Endothelial cell of umbilical vein (primary cell): ENCODE measurements around the gene DENND5A. TPM values are rescaled to one million over a fixed set of nuclear protein-coding genes. Genes with fewer than 3 reads are reported as not detected.

ENCODE experiments used
- BruUV-seq: library from RNA; stranded (reverse); fragments of 400-500 nt; replicated peaks from 2 replicates; lab custom pipeline; 2021; lab: Mats Ljungman, UMichigan
- CTCF ChIA-PET: fragments of 300-600, 350-600 bp; sonication (Branson Sonifier 250); formaldehyde crosslinking; loops from one replicate; lab custom pipeline; 2021; ENCODE audit warnings: antibody characterized with exemption, inconsistent platforms; lab: Charles Lee
- POLR2A ChIA-PET: fragments of 300-600, 350-600 bp; sonication (Branson Sonifier 250); formaldehyde crosslinking; loops from one replicate; lab custom pipeline; 2021; ENCODE audit warnings: antibody characterized with exemption, inconsistent platforms; lab: Charles Lee
- DNase-seq: peaks from one replicate; pipeline ENCODE4 v3.0.0-alpha.2; 2011; ENCODE audit warnings: low read depth, low spot score
- FAIRE-seq: peaks from 2 replicates; lab custom pipeline; 2011; peaks lifted over from hg19 to GRCh38; lab: Jason Lieb, UNC
- H2AFZ ChIP-seq: 2 replicates; pipeline ENCODE4 v1.6.0; 2012; ENCODE audit warnings: low read depth, low read length, control low read depth, inconsistent platforms
- H3K27ac ChIP-seq: 2 replicates; pipeline ENCODE4 v1.5.1; 2011; ENCODE audit warnings: low read depth, mild to moderate bottlenecking, control low read depth, low read length, moderate library complexity; ENCODE audit not compliant: insufficient read depth
- H3K27me3 ChIP-seq, 2 experiments: 2 replicates each; pipeline versions ENCODE4 v1.6.0 to v1.6.1; 2011; ENCODE audit warnings: low read length in 2 of 2, mixed read lengths in 1 of 2; ENCODE audit not compliant: control insufficient read depth in 2 of 2, insufficient read depth in 2 of 2
- H3K36me3 ChIP-seq, 2 experiments: 2 replicates in 1 of 2; 3 replicates in 1 of 2; pipeline ENCODE4 v1.5.1; 2011; ENCODE audit warnings: low read length in 2 of 2, mild to moderate bottlenecking in 1 of 2, moderate library complexity in 1 of 2; ENCODE audit not compliant: control insufficient read depth in 2 of 2, insufficient read depth in 2 of 2; ENCODE audit errors: extremely low read depth in 1 of 2
- H3K4me1 ChIP-seq: 3 replicates; pipeline ENCODE4 v1.5.1; 2011; ENCODE audit warnings: mild to moderate bottlenecking, low read length; ENCODE audit not compliant: control insufficient read depth, insufficient read depth; ENCODE audit errors: extremely low read depth
- H3K4me2 ChIP-seq: 2 replicates; pipeline ENCODE4 v1.6.1; 2011; ENCODE audit warnings: low read length, control low read depth, mixed read lengths; ENCODE audit not compliant: insufficient read depth
- H3K4me3 ChIP-seq, 3 experiments: fragments of 200-600 bp in 1 of 3; sonication (generic), shearing (Covaris generic) in 1 of 3; replicated peaks in 1 of 3; 2 replicates each; pipeline ENCODE4 v1.5.1; 2011 to 2016; ENCODE audit warnings: control low read depth in 3 of 3, low read length in 3 of 3, mild to moderate bottlenecking in 2 of 3, inconsistent platforms in 1 of 3, low read depth in 1 of 3, moderate library complexity in 1 of 3; ENCODE audit not compliant: insufficient read depth in 1 of 3
- H3K79me2 ChIP-seq: 2 replicates; pipeline ENCODE4 v1.6.0; 2012; ENCODE audit warnings: low read length, inconsistent platforms; ENCODE audit not compliant: control insufficient read depth, insufficient read depth
- H3K9ac ChIP-seq: replicated peaks from 2 replicates; pipeline ENCODE3; 2011; ENCODE audit warnings: low read length, control low read depth; ENCODE audit not compliant: insufficient read depth; ENCODE audit errors: extremely low read depth
- H3K9me1 ChIP-seq: replicated peaks from 3 replicates; pipeline ENCODE4 v1.6.0; 2011; ENCODE audit warnings: mild to moderate bottlenecking, low read length; ENCODE audit not compliant: control insufficient read depth, insufficient read depth; ENCODE audit errors: extremely low read depth
- H3K9me3 ChIP-seq: replicated peaks from 2 replicates; pipeline ENCODE4 v1.5.1; 2012; ENCODE audit warnings: low read length, inconsistent platforms; ENCODE audit not compliant: control insufficient read depth, insufficient read depth
- H4K20me1 ChIP-seq: replicated peaks from 2 replicates; pipeline ENCODE3; 2011; ENCODE audit warnings: mild to moderate bottlenecking, low read length; ENCODE audit not compliant: control insufficient read depth, insufficient read depth; ENCODE audit errors: extremely low read depth
- FOS ChIP-seq: IDR thresholded peaks from 2 replicates; pipeline ENCODE4 v1.6.1; 2011; ENCODE audit warnings: mild to moderate bottlenecking, low read length, moderate library complexity, borderline replicate concordance; ENCODE audit not compliant: insufficient read depth
- GATA2 ChIP-seq: IDR thresholded peaks from 2 replicates; pipeline ENCODE4 v1.7.0; 2011; ENCODE audit warnings: low read depth, mild to moderate bottlenecking, moderate library complexity, mixed read lengths, low read length; ENCODE audit not compliant: insufficient read length, insufficient read depth
- JUN ChIP-seq: IDR thresholded peaks from 2 replicates; pipeline ENCODE4 v1.6.1; 2011; ENCODE audit warnings: borderline replicate concordance, low read depth; ENCODE audit not compliant: insufficient read length, insufficient read depth
- dilution Hi-C: fragments of 300-500 bp; cut with MboI; formaldehyde crosslinking; loops from one replicate; pipeline ENCODE4 v1.15.0; 2019; ENCODE audit warnings: low sequenced_read_pairs; ENCODE audit not compliant: extremely low pct_ligation_motif_present
- intact Hi-C: fragments of 100-400 bp; cut with micrococcal nuclease; formaldehyde crosslinking; loops from one replicate; pipeline ENCODE4 v1.10.0; 2022
- polyA plus RNA-seq, 4 experiments: library from polyadenylated mRNA; depleted of rRNA in 3 of 4; stranded (reverse) in 3 of 4; unstranded in 1 of 4; fragments of >200 nt; gene quantifications; 2 replicates each; pipeline versions ENCODE4 v1.2.1 to v1.2.3, GENCODE V29; 2011 to 2012; ENCODE audit warnings: missing spikeins in 1 of 4
- total RNA-seq: library from RNA; stranded (reverse); gene quantifications from 2 replicates; pipeline ENCODE4 v1.2.3, GENCODE V29; 2021
- TF ChIP-seq, protein P1 (sequence below), 2 donors: IDR thresholded peaks; 1 replicate in 1 of 2; 2 replicates in 1 of 2; pipeline ENCODE4 v1.5.1; 2011; ENCODE audit warnings: low read length in 2 of 2, mild to moderate bottlenecking in 2 of 2, moderate library complexity in 2 of 2, control low read depth in 1 of 2, inconsistent platforms in 1 of 2, low read depth in 1 of 2; ENCODE audit not compliant: insufficient read depth in 1 of 2; ENCODE audit errors: extremely low read depth in 1 of 2

Gene DENND5A
- total and polyA plus RNA-seq, 2 donors (not counting 3 experiments of a cell fraction or from before 2014, with no cell fraction given), result 116 to 220 TPM

DNA sequence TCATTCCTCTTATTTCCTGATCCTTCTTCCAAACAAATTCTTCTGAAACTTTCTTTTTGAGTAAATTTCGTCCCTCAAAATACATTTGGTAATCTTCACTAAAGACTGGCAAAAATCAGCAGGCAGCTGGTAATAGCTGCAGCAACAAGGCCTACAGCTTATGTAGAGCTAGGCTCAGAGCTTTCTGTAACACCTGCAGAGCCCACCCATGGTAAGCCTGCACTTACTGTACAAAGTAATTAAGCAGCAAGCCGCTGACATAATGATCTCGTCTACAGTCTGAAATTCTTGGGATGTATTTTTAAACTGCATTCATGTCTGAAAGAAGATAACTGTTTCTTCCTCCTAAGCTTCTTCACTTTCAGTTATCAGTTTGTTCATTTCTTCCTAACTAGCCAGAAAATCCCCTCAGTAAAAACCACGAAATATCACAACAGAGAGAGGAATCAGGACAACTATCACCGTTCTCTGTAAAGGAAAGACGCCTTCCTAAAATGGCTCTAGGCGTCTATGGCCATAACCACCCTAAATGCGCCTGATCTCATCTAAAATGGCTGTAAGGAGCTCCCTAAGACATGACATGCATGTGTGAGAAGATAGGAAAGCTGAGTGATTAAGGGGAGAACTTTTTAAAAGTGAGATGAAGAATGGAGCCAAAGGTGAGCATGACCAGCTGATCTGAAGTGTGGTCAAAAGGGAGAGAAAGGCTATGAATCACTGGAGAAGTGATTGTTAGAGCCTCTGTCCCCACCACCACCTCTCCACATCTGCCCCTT lies 56.2 kb downstream of the DENND5A start:
- Histone ChIP-seq H3K4me1 (no peaks in the 10 kb centered on the region), H3K27me3 (no peaks in the 10 kb centered on the region), H3K79me2 (peaks cover 71% of the 10 kb centered on the region), H3K4me2 (no peak overlapping the region), H3K9ac (no peak overlapping the region), H3K9me3 (no peaks in the 10 kb centered on the region), H2AFZ (no peak overlapping the region), H3K27ac (no peak overlapping the region), H4K20me1 (peaks cover 8% of the 10 kb centered on the region), H3K4me3 (no peak overlapping the region), H3K9me1 (peaks cover 2% of the 10 kb centered on the region), H3K36me3 (peaks cover 1 to 4% of the 10 kb centered on the region in 2 experiments)
- no peak for TF ChIP-seq GATA2
- TF ChIP-seq, protein P1, sequence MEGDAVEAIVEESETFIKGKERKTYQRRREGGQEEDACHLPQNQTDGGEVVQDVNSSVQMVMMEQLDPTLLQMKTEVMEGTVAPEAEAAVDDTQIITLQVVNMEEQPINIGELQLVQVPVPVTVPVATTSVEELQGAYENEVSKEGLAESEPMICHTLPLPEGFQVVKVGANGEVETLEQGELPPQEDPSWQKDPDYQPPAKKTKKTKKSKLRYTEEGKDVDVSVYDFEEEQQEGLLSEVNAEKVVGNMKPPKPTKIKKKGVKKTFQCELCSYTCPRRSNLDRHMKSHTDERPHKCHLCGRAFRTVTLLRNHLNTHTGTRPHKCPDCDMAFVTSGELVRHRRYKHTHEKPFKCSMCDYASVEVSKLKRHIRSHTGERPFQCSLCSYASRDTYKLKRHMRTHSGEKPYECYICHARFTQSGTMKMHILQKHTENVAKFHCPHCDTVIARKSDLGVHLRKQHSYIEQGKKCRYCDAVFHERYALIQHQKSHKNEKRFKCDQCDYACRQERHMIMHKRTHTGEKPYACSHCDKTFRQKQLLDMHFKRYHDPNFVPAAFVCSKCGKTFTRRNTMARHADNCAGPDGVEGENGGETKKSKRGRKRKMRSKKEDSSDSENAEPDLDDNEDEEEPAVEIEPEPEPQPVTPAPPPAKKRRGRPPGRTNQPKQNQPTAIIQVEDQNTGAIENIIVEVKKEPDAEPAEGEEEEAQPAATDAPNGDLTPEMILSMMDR (IDR thresholded peaks at IDR 0.05; ENCODE audit: extremely low read depth in 1 of 2, insufficient read depth in 1 of 2, low read depth in 1 of 2, low read length in 2 of 2), result no peak
- no peak for FAIRE-seq
- intact Hi-C loops, result no loop called here
- BruUV-seq, result no TSS peak
- DNase-seq, result no peak
- dilution Hi-C loops, result no loop called here
- CTCF ChIA-PET, result interaction anchor here (1.1 kb wide), 2 partner anchors 13 to 56 kb away, joined by 3 to 4 read pairs; partner anchors contain the start of gene DENND5A
- POLR2A ChIA-PET, result interaction anchor here (1.0 kb wide), 1 partner anchor 9 kb away, joined by 3 read pairs; no protein-coding TSS in a partner anchor

DNA sequence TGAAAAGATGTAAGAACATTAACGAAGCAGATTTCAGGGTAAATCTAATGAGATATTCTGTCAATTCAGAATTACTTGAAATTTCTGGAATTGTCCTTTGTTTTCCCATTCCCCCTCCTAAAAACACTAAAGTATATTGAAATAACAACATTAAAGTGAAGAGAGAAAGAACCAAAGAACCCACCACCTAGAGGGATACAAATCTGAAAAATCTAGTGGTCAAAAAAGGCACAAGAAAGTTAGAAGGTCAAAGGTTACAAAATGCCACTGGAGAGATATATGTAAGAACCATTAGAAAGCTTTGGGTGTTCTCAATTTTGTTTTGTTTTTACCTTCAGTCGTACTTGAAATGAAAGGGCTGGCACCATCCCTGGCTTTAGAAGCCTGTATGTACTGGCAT lies 57.9 kb downstream of the DENND5A start:
- CTCF ChIA-PET, result interaction anchor here (1.6 kb wide), 1 partner anchor 19 kb away, joined by 3 read pairs; no protein-coding TSS in a partner anchor
- no peaks in the 10 kb centered on the region for H3K9me3 ChIP-seq
- BruUV-seq, result no TSS peak

More for the DNA sequence above, 57.9 kb downstream of the DENND5A start:
- no peak overlapping the region for H3K4me3 ChIP-seq
- H3K27ac ChIP-seq, result no peak overlapping the region
- H4K20me1 ChIP-seq, result peaks cover 7% of the 10 kb centered on the region
- peaks cover 66% of the 10 kb centered on the region for H3K79me2 ChIP-seq
- no peak overlapping the region for H3K4me2 ChIP-seq
- H3K4me1 ChIP-seq, result no peaks in the 10 kb centered on the region
- DNase-seq (no peak), FAIRE-seq (no peak)
- H2AFZ ChIP-seq, result no peak overlapping the region
- no peaks in the 10 kb centered on the region for H3K27me3 ChIP-seq
- H3K9ac ChIP-seq, result no peak overlapping the region
- peaks cover 9 to 13% of the 10 kb centered on the region in 2 experiments for H3K36me3 ChIP-seq
- intact Hi-C loops (no loop called here), dilution Hi-C loops (no loop called here)
- TF ChIP-seq FOS (no peak), JUN (no peak)
- POLR2A ChIA-PET, result no interaction called here
- no peaks in the 10 kb centered on the region for H3K9me1 ChIP-seq
